Subcutaneous abdominal adipose tissue (tissue), 5 donors: Measurements from ENCODE around the gene SERPINI2.

Experiments
- H3K27ac ChIP-seq: one replicate; pipeline ENCODE4 v1.7.0; 2013; ENCODE audit warnings: low read depth, mild to moderate bottlenecking, inconsistent platforms, low read length, moderate library complexity
- H3K27me3 ChIP-seq, 5 donors: one replicate each; pipeline ENCODE4 v1.7.0; 2013; ENCODE audit warnings: low read length in 5 of 5, inconsistent platforms in 1 of 5; ENCODE audit not compliant: control insufficient read depth in 5 of 5, insufficient read depth in 4 of 5
- H3K36me3 ChIP-seq, 5 donors: one replicate each; pipeline ENCODE4 v1.7.0; 2013; ENCODE audit warnings: low read length in 5 of 5; ENCODE audit not compliant: control insufficient read depth in 5 of 5, insufficient read depth in 5 of 5
- H3K4me1 ChIP-seq, 5 donors: one replicate each; pipeline ENCODE4 v1.7.0; 2013; ENCODE audit warnings: low read length in 5 of 5, mild to moderate bottlenecking in 3 of 5, moderate library complexity in 1 of 5; ENCODE audit not compliant: control insufficient read depth in 5 of 5, insufficient read depth in 5 of 5
- H3K4me3 ChIP-seq, 5 donors: one replicate each; pipeline ENCODE4 v1.7.0; 2013; ENCODE audit warnings: low read length in 5 of 5, low read depth in 1 of 5
- H3K9ac ChIP-seq, 5 donors: one replicate each; pipeline ENCODE4 v1.7.0; 2013; ENCODE audit warnings: low read length in 5 of 5, mild to moderate bottlenecking in 4 of 5, moderate library complexity in 3 of 5
- H3K9me3 ChIP-seq, 5 donors: one replicate each; pipeline ENCODE4 v1.7.0; 2013; ENCODE audit warnings: low read length in 5 of 5; ENCODE audit not compliant: control insufficient read depth in 5 of 5
- donor health status: healthy.
- donor health status: healthy.
- donor health status: healthy.
- donor health status: healthy.
- donor health status: healthy.

SERPINI2 gene

DNA sequence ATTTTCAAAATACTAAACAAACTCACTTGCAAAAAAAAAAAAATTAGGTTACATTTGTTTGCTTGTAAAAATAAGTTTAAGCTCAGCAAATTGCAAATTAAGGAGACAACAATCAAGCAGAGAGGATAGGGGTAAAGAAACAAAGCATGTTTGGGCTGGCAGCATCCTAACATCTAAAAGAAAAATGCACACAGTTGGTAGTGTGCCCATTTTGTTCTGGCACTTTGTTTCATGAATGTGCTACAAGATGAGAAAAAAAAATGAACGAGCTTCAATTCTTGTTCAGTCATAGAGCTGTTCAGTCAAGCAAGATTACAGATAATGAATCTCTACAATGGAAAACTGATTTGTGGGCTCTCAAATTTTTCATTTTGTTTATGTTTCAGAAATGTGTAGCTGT is 76.0 kb downstream of the SERPINI2 start:
- H3K9me3 ChIP-seq = no peaks in the 10 kb centered on the region
- no peak overlapping the region for H3K4me3 ChIP-seq
- H3K36me3 ChIP-seq = no peaks in the 10 kb centered on the region
- peaks cover 0 to 2% (median 0%) of the 10 kb centered on the region in 5 donors for H3K27me3 ChIP-seq
- H3K27ac ChIP-seq = no peak overlapping the region
- no peaks in the 10 kb centered on the region for H3K4me1 ChIP-seq
- no peak overlapping the region for H3K9ac ChIP-seq

DNA sequence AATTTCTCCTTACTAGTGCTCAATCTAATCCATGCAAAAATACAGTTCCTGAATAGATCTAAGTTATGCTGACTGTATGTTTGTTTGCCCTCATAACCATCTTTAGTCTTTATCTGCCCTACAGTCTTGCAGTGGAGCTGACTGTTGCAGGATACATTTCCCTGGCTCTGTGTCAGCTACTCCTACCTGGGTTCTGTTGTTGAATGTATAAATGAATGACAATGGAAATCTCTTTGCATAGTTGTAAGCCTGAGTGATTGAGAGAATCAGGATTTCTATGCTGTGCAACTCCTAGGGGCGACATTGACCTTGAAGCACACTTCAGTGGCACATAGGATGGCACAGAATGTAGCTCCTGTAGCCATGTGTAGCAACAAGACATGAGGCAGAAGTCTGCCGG is 77.8 kb downstream of the SERPINI2 start:
- H3K4me1 ChIP-seq = no peaks in the 10 kb centered on the region
- H3K9ac ChIP-seq = no peak overlapping the region
- H3K9me3 ChIP-seq = no peaks in the 10 kb centered on the region
- no peak overlapping the region for H3K27ac ChIP-seq
- no peak overlapping the region for H3K4me3 ChIP-seq
- H3K27me3 ChIP-seq = peaks cover 0 to 2% (median 0%) of the 10 kb centered on the region in 5 donors
- H3K36me3 ChIP-seq = no peaks in the 10 kb centered on the region

DNA sequence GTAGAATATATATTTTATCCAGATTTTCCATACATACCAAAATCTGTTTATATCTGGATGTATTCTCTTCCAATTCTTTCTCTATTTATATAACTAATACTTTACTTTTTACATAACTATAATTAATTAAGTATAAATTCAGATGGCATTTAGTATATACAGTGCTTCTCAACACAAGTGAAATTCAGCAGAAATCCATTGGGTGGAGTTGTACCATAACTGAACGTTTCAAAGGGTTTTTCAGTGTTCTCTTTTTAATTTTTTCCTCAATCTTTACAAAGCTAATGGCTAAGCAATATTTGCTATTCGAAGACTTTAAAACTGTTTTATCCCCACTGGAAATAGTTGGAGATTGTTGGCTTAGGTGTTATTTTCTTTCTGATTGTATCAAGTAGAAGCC is 79.8 kb downstream of the SERPINI2 start:
- no peaks in the 10 kb centered on the region for H3K36me3 ChIP-seq
- H3K27me3 ChIP-seq = no peaks in the 10 kb centered on the region
- H3K9ac ChIP-seq = no peak overlapping the region
- H3K9me3 ChIP-seq = no peaks in the 10 kb centered on the region
- no peak overlapping the region for H3K4me3 ChIP-seq
- H3K27ac ChIP-seq = no peak overlapping the region
- H3K4me1 ChIP-seq = no peaks in the 10 kb centered on the region
